Measurements from ENCODE around the gene ZIK1. TPM values are rescaled to one million over a fixed set of nuclear protein-coding genes. Genes with fewer than 3 reads are reported as not detected.

Gene ZIK1
- polyA plus RNA-seq, 3 donors: 0.51 to 1.1 (median 1.0) TPM

DNA sequence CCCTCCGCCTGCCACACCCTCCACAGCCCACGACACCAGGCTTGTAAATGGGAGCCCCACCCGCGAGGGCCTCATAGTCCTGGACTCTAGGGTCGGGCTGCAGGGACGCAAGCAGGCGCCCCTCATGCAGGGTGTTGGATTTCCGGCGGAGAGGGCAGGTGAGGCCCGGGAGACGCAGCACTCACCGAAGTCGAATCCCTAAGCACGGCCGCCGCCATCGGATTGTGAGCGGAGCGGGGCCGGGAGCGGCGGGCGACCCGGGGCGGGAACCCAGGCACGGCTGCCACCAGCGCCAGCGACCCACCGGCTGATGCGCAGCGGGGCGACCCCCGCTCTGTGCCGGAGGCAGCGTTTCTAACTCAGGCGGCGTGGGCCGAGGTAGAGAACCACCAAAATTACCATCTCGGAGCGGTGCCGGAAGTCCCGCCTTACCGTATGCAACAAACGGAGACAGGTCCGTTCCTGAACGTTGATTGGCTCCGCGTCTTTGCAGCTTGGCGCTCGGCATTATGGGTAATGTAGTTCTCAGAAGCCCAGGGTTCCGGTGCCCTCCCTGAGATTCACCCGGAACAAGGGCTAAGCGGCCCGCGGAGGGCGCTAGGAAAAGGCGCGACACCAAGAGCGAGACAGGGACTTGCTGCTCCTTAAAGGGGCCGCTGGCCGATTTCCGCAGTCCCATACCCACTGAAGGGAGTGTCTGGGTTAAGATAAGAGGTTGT lies 5.3 kb upstream of the ZIK1 start, which contains the start of gene ZNF416:
Gene ZNF416, minus strand, starts transcription at position 425 of the 719 bp plus-strand sequence. Its CDS starts 207 bp downstream, at position 218.
- intact Hi-C loops (cut with micrococcal nuclease): loop anchor here (2.0 to 10.0 kb wide), 6 partner anchors 54 to 102 kb away; partner anchors contain the start of genes ZNF211 (in 2 of the 2), ZNF549 (in 1 of the 2), ZNF551 (in 1 of the 2) and ZNF772 (in 1 of the 2)
- H3K9me3 ChIP-seq (replicated peaks in 1 of 2; ENCODE audit: control insufficient read depth in 1 of 2, insufficient read depth in 1 of 2, low read length in 2 of 2): peaks cover 71 to 80% of the 10 kb centered on the region in 2 donors
- Mint-ChIP-seq H3K36me3 (peaks cover 39 to 40% of the 10 kb centered on the region in 2 donors), H3K4me1 (peaks cover 19% of the 10 kb centered on the region), H3K27me3 (ENCODE audit: low read depth in 3 of 3) (peaks cover 0 to 7% (median 4%) of the 10 kb centered on the region in 3 donors), H3K4me3 (peak within 1 kb of the TSS; percentile 80 to 86), H3K27ac (peak within 1 kb of the TSS in 2 of 7 donors; percentile 54 to 82), H3K9me3 (peaks cover 66 to 86% (median 80%) of the 10 kb centered on the region in 7 donors)
- H3K4me1 ChIP-seq (ENCODE audit: control insufficient read depth in 1 of 2, insufficient read depth in 2 of 2, low read length in 2 of 2): peaks cover 15 to 22% of the 10 kb centered on the region in 2 donors
- 0% methylated on average over 59 of the region's 62 CpGs for WGBS (ENCODE audit: insufficient coverage)
- H3K79me2 ChIP-seq (ENCODE audit: insufficient read depth, low read length): no peaks in the 10 kb centered on the region
- TF ChIP-seq, protein P1, sequence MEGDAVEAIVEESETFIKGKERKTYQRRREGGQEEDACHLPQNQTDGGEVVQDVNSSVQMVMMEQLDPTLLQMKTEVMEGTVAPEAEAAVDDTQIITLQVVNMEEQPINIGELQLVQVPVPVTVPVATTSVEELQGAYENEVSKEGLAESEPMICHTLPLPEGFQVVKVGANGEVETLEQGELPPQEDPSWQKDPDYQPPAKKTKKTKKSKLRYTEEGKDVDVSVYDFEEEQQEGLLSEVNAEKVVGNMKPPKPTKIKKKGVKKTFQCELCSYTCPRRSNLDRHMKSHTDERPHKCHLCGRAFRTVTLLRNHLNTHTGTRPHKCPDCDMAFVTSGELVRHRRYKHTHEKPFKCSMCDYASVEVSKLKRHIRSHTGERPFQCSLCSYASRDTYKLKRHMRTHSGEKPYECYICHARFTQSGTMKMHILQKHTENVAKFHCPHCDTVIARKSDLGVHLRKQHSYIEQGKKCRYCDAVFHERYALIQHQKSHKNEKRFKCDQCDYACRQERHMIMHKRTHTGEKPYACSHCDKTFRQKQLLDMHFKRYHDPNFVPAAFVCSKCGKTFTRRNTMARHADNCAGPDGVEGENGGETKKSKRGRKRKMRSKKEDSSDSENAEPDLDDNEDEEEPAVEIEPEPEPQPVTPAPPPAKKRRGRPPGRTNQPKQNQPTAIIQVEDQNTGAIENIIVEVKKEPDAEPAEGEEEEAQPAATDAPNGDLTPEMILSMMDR (IDR thresholded peaks at IDR 0.05): no peak
- H2AFZ ChIP-seq (ENCODE audit: insufficient read depth, low read depth, low read length, poor library complexity, severe bottlenecking): peak within 1 kb of the TSS; percentile 97
- peak within 1 kb of the TSS in 1 of 2 donors; percentile 75 for H3K27ac ChIP-seq (ENCODE audit: low read depth in 1 of 2, low read length in 2 of 2)
- peak; percentile 95 to 98 (median 97) for DNase-seq
- peak within 1 kb of the TSS; percentile 81 for H3K9ac ChIP-seq (ENCODE audit: insufficient read depth, low read length, poor library complexity, severe bottlenecking)
- H3K4me3 ChIP-seq (replicated peaks in 1 of 3; ENCODE audit: low read depth in 2 of 3, low read length in 3 of 3): peak within 1 kb of the TSS; percentile 58 to 92 (median 73)
- no peaks in the 10 kb centered on the region for H4K20me1 ChIP-seq (ENCODE audit: insufficient read depth, low read length)
- H3K27me3 ChIP-seq (ENCODE audit: control insufficient read depth in 2 of 2, insufficient read depth in 2 of 2, low read length in 2 of 2): no peaks in the 10 kb centered on the region
- peak within 1 kb of the TSS; percentile 89 for H3K4me2 ChIP-seq (replicated peaks; ENCODE audit: extremely low read depth, low read length, poor library complexity, severe bottlenecking)
- peaks cover 20 to 33% of the 10 kb centered on the region in 2 donors for H3K36me3 ChIP-seq (replicated peaks in 1 of 2; ENCODE audit: control insufficient read depth in 1 of 2, insufficient read depth in 2 of 2, low read length in 2 of 2)

DNA sequence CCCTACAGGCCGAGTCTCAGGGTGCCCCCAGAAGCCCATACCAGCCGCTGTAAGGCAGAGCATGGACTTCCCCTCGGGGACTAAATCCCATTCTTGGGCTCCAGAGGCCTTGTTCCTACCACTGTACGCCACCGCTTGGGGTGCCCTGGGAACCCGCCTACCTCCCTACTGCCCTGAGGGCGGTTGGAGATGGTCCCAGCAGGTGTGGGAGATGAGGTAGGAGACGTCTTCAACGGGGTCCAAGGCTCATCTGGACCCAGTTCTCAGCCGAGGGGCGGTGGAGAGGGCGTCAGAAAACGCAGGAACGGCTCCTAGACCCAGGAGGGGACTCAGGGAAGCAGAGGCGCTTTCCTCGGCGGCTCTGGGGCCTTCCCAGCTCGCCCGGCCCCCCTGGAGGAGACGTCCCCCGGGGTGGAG lies 833 bp upstream of the ZIK1 start:
- Histone ChIP-seq H3K27me3 (ENCODE audit: control insufficient read depth in 2 of 2, insufficient read depth in 2 of 2, low read length in 2 of 2) (no peaks in the 10 kb centered on the region), H3K79me2 (ENCODE audit: insufficient read depth, low read length) (no peaks in the 10 kb centered on the region), H3K9ac (ENCODE audit: insufficient read depth, low read length, poor library complexity, severe bottlenecking) (no peak overlapping the region), H3K36me3 (replicated peaks in 1 of 2; ENCODE audit: control insufficient read depth in 1 of 2, insufficient read depth in 2 of 2, low read length in 2 of 2) (peaks cover 0 to 21% of the 10 kb centered on the region in 2 donors), H4K20me1 (ENCODE audit: insufficient read depth, low read length) (no peaks in the 10 kb centered on the region), H3K4me3 (replicated peaks in 1 of 3; ENCODE audit: low read depth in 2 of 3, low read length in 3 of 3) (peak overlapping the region in 1 of 3 experiments; percentile 76), H3K4me2 (replicated peaks; ENCODE audit: extremely low read depth, low read length, poor library complexity, severe bottlenecking) (peak overlapping the region; percentile 71), H3K27ac (ENCODE audit: low read depth in 1 of 2, low read length in 2 of 2) (no peak overlapping the region), H2AFZ (ENCODE audit: insufficient read depth, low read depth, low read length, poor library complexity, severe bottlenecking) (peak overlapping the region; percentile 89), H3K4me1 (ENCODE audit: control insufficient read depth in 1 of 2, insufficient read depth in 2 of 2, low read length in 2 of 2) (peaks cover 18 to 27% of the 10 kb centered on the region in 2 donors), H3K9me3 (replicated peaks in 1 of 2; ENCODE audit: control insufficient read depth in 1 of 2, insufficient read depth in 1 of 2, low read length in 2 of 2) (peaks cover 67 to 68% of the 10 kb centered on the region in 2 donors)
- no peak for DNase-seq
- TF ChIP-seq, protein P1 (IDR thresholded peaks at IDR 0.05): no peak
- H3K4me3 Mint-ChIP-seq: no peak overlapping the region
- peaks cover 16% of the 10 kb centered on the region for H3K4me1 Mint-ChIP-seq
- WGBS (ENCODE audit: insufficient coverage): 36% methylated on average over 17 of the region's 21 CpGs
- no peak overlapping the region for H3K27ac Mint-ChIP-seq
- peaks cover 57 to 86% (median 83%) of the 10 kb centered on the region in 7 donors for H3K9me3 Mint-ChIP-seq
- intact Hi-C loops (cut with micrococcal nuclease): loop anchor here in 1 of 2 donors (5.0 kb wide), 1 partner anchor 99 kb away; the partner anchor contains the start of gene ZNF551
- peaks cover 23 to 29% of the 10 kb centered on the region in 2 donors for H3K36me3 Mint-ChIP-seq
- H3K27me3 Mint-ChIP-seq (ENCODE audit: low read depth in 3 of 3): peaks cover 0 to 4% (median 2%) of the 10 kb centered on the region in 3 donors

All from CD14-positive monocyte (primary cell).